H1 (cell line): Measurements from ENCODE around the gene SNTG2. TPM values are rescaled to one million over a fixed set of nuclear protein-coding genes. Genes with fewer than 3 reads are reported as not detected.

Experiments used
- CTCF ChIA-PET: fragments of 300-600 bp; sonication (Branson Sonifier 250); formaldehyde crosslinking; loops from one replicate; lab custom pipeline; 2021; ENCODE audit not compliant: partially characterized antibody; lab: Charles Lee
- POLR2A ChIA-PET: fragments of 300-600 bp; sonication (Branson Sonifier 250); formaldehyde crosslinking; loops from one replicate; lab custom pipeline; 2021; ENCODE audit warnings: inconsistent platforms; ENCODE audit not compliant: partially characterized antibody; lab: Charles Lee
- DNase-seq, 2 experiments: peaks; one replicate each; pipeline versions ENCODE4 v3.0.0 to v3.0.0-alpha.2; 2010 to 2022; ENCODE audit warnings: low spot score in 2 of 2, low read depth in 1 of 2, mixed read lengths in 1 of 2
- FAIRE-seq: peaks from 2 replicates; lab custom pipeline; 2011; peaks lifted over from hg19 to GRCh38; lab: Jason Lieb, UNC
- H2AFZ ChIP-seq: 2 replicates; pipeline ENCODE4 v1.8.1; 2012; ENCODE audit warnings: low read length, inconsistent platforms
- H2AK5ac ChIP-seq: 2 replicates; pipeline ENCODE4 v1.6.1; 2013; ENCODE audit warnings: low read depth, low read length
- H2BK120ac ChIP-seq: replicated peaks from 2 replicates; pipeline ENCODE3; 2013; ENCODE audit warnings: low read depth, low read length, inconsistent platforms
- H2BK12ac ChIP-seq: 2 replicates; pipeline ENCODE4 v1.6.1; 2013; ENCODE audit warnings: low read depth, low read length
- H2BK15ac ChIP-seq: 2 replicates; pipeline ENCODE4 v1.6.1; 2013; ENCODE audit warnings: low read length
- H2BK20ac ChIP-seq: 2 replicates; pipeline ENCODE4 v1.6.1; 2013; ENCODE audit warnings: low read length
- H2BK5ac ChIP-seq: 2 replicates; pipeline ENCODE4 v1.6.1; 2013; ENCODE audit warnings: low read depth, low read length
- H3K14ac ChIP-seq: 2 replicates; pipeline ENCODE4 v1.6.1; 2013; ENCODE audit warnings: inconsistent platforms; ENCODE audit not compliant: insufficient read length
- H3K18ac ChIP-seq: 2 replicates; pipeline ENCODE4 v1.6.1; 2013; ENCODE audit warnings: low read length; ENCODE audit errors: extremely low read depth
- H3K23ac ChIP-seq: 2 replicates; pipeline ENCODE4 v1.6.1; 2013; ENCODE audit warnings: inconsistent platforms; ENCODE audit not compliant: insufficient read length
- H3K23me2 ChIP-seq: 2 replicates; pipeline ENCODE4 v1.6.1; 2013; ENCODE audit warnings: low read depth, low read length
- H3K27ac ChIP-seq: 2 replicates; pipeline ENCODE4 v1.6.1; 2011; ENCODE audit warnings: low read depth, low read length, inconsistent platforms
- H3K27me3 ChIP-seq, 4 experiments: replicated peaks in 1 of 4; 1 replicate in 1 of 4; 2 replicates in 3 of 4; pipeline versions ENCODE4 v1.6.1 to v1.8.1; 2011 to 2013; ENCODE audit warnings: low read length in 3 of 4, mild to moderate bottlenecking in 3 of 4, inconsistent platforms in 2 of 4, mixed read lengths in 2 of 4, moderate library complexity in 1 of 4; ENCODE audit not compliant: control insufficient read depth in 3 of 4, insufficient read depth in 3 of 4; ENCODE audit errors: extremely low read depth in 1 of 4
- H3K36me3 ChIP-seq, 4 experiments: 2 replicates each; pipeline versions ENCODE4 v1.6.1 to v1.8.1; 2011 to 2013; ENCODE audit warnings: mild to moderate bottlenecking in 4 of 4, low read length in 3 of 4, moderate library complexity in 2 of 4, control low read depth in 1 of 4, inconsistent platforms in 1 of 4; ENCODE audit not compliant: insufficient read depth in 4 of 4, control insufficient read depth in 2 of 4
- H3K4ac ChIP-seq: replicated peaks from 2 replicates; pipeline ENCODE3; 2013; ENCODE audit warnings: low read length, low read depth, mixed read lengths, inconsistent platforms; ENCODE audit not compliant: insufficient read length
- H3K4me1 ChIP-seq, 4 experiments: replicated peaks in 1 of 4; 1 replicate in 1 of 4; 2 replicates in 3 of 4; pipeline versions ENCODE4 v1.6.1 to v1.8.1; 2011 to 2013; ENCODE audit warnings: low read length in 3 of 4, inconsistent platforms in 2 of 4, mixed read lengths in 1 of 4; ENCODE audit not compliant: insufficient read depth in 4 of 4, control insufficient read depth in 3 of 4
- H3K4me2 ChIP-seq, 2 experiments: 2 replicates each; pipeline versions ENCODE4 v1.6.1 to v1.8.1; 2011 to 2013; ENCODE audit warnings: low read depth in 2 of 2, low read length in 2 of 2, control low read depth in 1 of 2, inconsistent platforms in 1 of 2, mild to moderate bottlenecking in 1 of 2; ENCODE audit not compliant: insufficient read depth in 1 of 2
- H3K4me3 ChIP-seq, 4 experiments: fragments of 200-600, 300-600 bp in 1 of 4; sonication (generic), shearing (Covaris generic), sonication (Bioruptor Twin) in 1 of 4; 2 replicates each; pipeline versions ENCODE4 v1.5.1 to v1.8.1; 2011 to 2016; ENCODE audit warnings: low read length in 4 of 4, low read depth in 3 of 4, control low read depth in 2 of 4, inconsistent platforms in 2 of 4, mild to moderate bottlenecking in 2 of 4, mixed read lengths in 1 of 4, moderate library complexity in 1 of 4; ENCODE audit not compliant: insufficient read depth in 2 of 4; ENCODE audit errors: extremely low read depth in 1 of 4
- H3K56ac ChIP-seq: replicated peaks from 2 replicates; pipeline ENCODE3; 2013; ENCODE audit warnings: low read depth, mild to moderate bottlenecking, mixed read lengths, low read length, inconsistent platforms; ENCODE audit not compliant: insufficient read length
- H3K79me1 ChIP-seq: 2 replicates; pipeline ENCODE4 v1.6.1; 2013; ENCODE audit warnings: low read depth, low read length, control low read depth
- H3K79me2 ChIP-seq, 2 experiments: 2 replicates each; pipeline versions ENCODE4 v1.6.1 to v1.8.1; 2012 to 2013; ENCODE audit warnings: low read length in 2 of 2, mild to moderate bottlenecking in 2 of 2, inconsistent platforms in 1 of 2; ENCODE audit not compliant: insufficient read depth in 2 of 2, control insufficient read depth in 1 of 2
- H3K9ac ChIP-seq, 4 experiments: replicated peaks in 1 of 4; 1 replicate in 1 of 4; 2 replicates in 3 of 4; pipeline versions ENCODE4 v1.6.1 to v1.8.1; 2011 to 2013; ENCODE audit warnings: low read depth in 3 of 4, low read length in 3 of 4, control low read depth in 2 of 4, mild to moderate bottlenecking in 2 of 4, moderate library complexity in 2 of 4, inconsistent platforms in 1 of 4; ENCODE audit errors: extremely low read depth in 1 of 4
- H3K9me3 ChIP-seq, 2 experiments: 2 replicates each; pipeline versions ENCODE4 v1.6.1 to v1.8.1; 2012 to 2013; ENCODE audit warnings: mild to moderate bottlenecking in 2 of 2, moderate library complexity in 2 of 2, control low read depth in 1 of 2, inconsistent platforms in 1 of 2, low read depth in 1 of 2, low read length in 1 of 2, mixed read lengths in 1 of 2; ENCODE audit not compliant: insufficient read depth in 2 of 2
- H4K20me1 ChIP-seq, 2 experiments: replicated peaks in 1 of 2; 2 replicates each; pipeline versions ENCODE3 to v1.8.1; 2011 to 2013; ENCODE audit warnings: inconsistent platforms in 2 of 2, low read length in 2 of 2, mild to moderate bottlenecking in 1 of 2; ENCODE audit not compliant: insufficient read depth in 2 of 2, control insufficient read depth in 1 of 2
- H4K5ac ChIP-seq: 2 replicates; pipeline ENCODE4 v1.6.1; 2013; ENCODE audit warnings: low read length, low read depth, mixed read lengths, inconsistent platforms; ENCODE audit not compliant: insufficient read length
- H4K8ac ChIP-seq: 2 replicates; pipeline ENCODE4 v1.8.0; 2013; ENCODE audit warnings: mild to moderate bottlenecking, moderate library complexity, low read length, inconsistent platforms; ENCODE audit not compliant: insufficient read depth; ENCODE audit errors: extremely low read depth
- H4K91ac ChIP-seq: replicated peaks from 2 replicates; pipeline ENCODE3; 2013; ENCODE audit warnings: low read length, mixed read lengths, inconsistent platforms; ENCODE audit not compliant: insufficient read length
- PHF8 ChIP-seq: fragments of 200-600 bp; sonication (generic); conservative IDR thresholded peaks from 2 replicates; pipeline ENCODE4 v1.7.1; 2012; ENCODE audit warnings: low read depth, mild to moderate bottlenecking, inconsistent platforms, low read length, moderate library complexity
- SRF ChIP-seq: IDR thresholded peaks from 2 replicates; pipeline ENCODE4 v1.6.1; 2011; ENCODE audit warnings: mild to moderate bottlenecking, low read depth, low read length, moderate library complexity
- ZNF274 ChIP-seq: IDR thresholded peaks from 2 replicates; pipeline ENCODE4 v1.7.0; 2012; ENCODE audit warnings: low read length, borderline replicate concordance; ENCODE audit errors: extremely low read depth
- WGBS, 2 experiments: shearing (Covaris generic) in 1 of 2; methylation state at CpG; one replicate each; pipeline versions ENCODE4 v1.1.6 to v1.1.7; 2013 to 2015; ENCODE audit warnings: low lambda C conversion rate in 2 of 2, mixed read lengths in 2 of 2, inconsistent platforms in 1 of 2, low coverage in 1 of 2, missing lambda C conversion rate in 1 of 2; ENCODE audit not compliant: insufficient replicate concordance in 2 of 2, insufficient coverage in 1 of 2, insufficient read length in 1 of 2; ENCODE audit errors: extremely low coverage in 1 of 2, missing lambda C conversion rate in 1 of 2; 5-methylcytosine and 5-hydroxymethylcytosine counted together
- polyA plus RNA-seq, 7 experiments: library from polyadenylated mRNA; depleted of rRNA in 3 of 7; stranded (reverse) in 5 of 7; unstranded in 2 of 7; fragments of >200 nt in 5 of 7; fragments of 200-250 nt in 2 of 7; gene quantifications; 1 replicate in 5 of 7; 2 replicates in 1 of 7; 4 replicates in 1 of 7; pipeline versions ENCODE4 v1.2.1 to v1.2.3, GENCODE V29; 2011 to 2013; ENCODE audit warnings: missing spikeins in 2 of 7, mixed read lengths in 2 of 7
- total RNA-seq: library from RNA; stranded (reverse); fragmentation: NEBNext Ultra II Directional; extraction: Animal tissue kit (Norgen Biotek cat#: 25700); gene quantifications from 2 replicates; pipeline ENCODE4 v1.2.1, GENCODE V29; 2021

Gene SNTG2
- total and polyA plus RNA-seq, 2 of the 8 experiments (the other 6 are each of a cell fraction or from before 2014, with no cell fraction given): 6.6 to 18.1 TPM

DNA sequence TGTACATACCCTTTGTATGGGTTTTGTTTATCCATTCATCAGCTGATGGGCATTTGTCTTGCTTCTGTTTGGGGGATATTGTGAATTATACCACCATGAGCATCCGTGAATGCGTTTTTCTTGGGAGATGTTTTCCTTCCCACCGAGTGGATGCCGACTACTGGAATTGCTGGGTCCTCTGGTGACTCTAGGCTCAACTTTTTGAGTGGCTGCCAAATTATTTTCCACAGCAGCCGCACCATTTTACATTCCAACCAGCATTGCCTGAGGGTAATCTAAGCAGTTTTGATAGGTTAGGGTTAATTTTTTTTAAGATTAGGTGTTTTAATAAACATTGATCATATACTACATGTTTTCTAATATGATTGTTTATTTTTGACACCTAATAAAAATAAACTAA is 220.1 kb downstream of the SNTG2 start:
- Histone ChIP-seq H3K18ac (no peak overlapping the region), H4K20me1 (no peaks in the 10 kb centered on the region), H3K4ac (no peak overlapping the region), H2BK5ac (no peak overlapping the region)
- TF ChIP-seq ZNF274 (no peak), SRF (no peak), PHF8 (no peak)
- TF ChIP-seq, all 59 proteins: peak for 0
- DNase-seq (no peak), FAIRE-seq (no peak)
- no peak overlapping the region for H2BK120ac ChIP-seq
- H3K79me1 ChIP-seq: no peaks in the 10 kb centered on the region
- H3K27me3 ChIP-seq: no peaks in the 10 kb centered on the region
- H3K14ac ChIP-seq: no peak overlapping the region
- H4K5ac ChIP-seq: no peak overlapping the region
- no peak overlapping the region for H3K27ac ChIP-seq
- H2AFZ ChIP-seq: no peak overlapping the region
- no peak overlapping the region for H4K8ac ChIP-seq
- no peaks in the 10 kb centered on the region for H3K79me2 ChIP-seq
- H4K91ac ChIP-seq: no peak overlapping the region
- H3K9ac ChIP-seq: no peak overlapping the region
- H2BK15ac ChIP-seq: no peak overlapping the region
- no peak overlapping the region for H3K23ac ChIP-seq
- H3K9me3 ChIP-seq: peaks cover 54 to 55% of the 10 kb centered on the region in 2 experiments
- ChIA-PET CTCF (no interaction called here), POLR2A (no interaction called here)
- no peak overlapping the region for H2BK12ac ChIP-seq
- H2AK5ac ChIP-seq: no peak overlapping the region
- H3K23me2 ChIP-seq: no peaks in the 10 kb centered on the region
- no peak overlapping the region for H3K56ac ChIP-seq
- H3K4me1 ChIP-seq: no peaks in the 10 kb centered on the region
- WGBS, 2 experiments: 89% methylated on average over 5 of the region's 5 CpGs; no CpG with 5 or more reads in 1 of the 2 experiments
- no peak overlapping the region for H3K4me2 ChIP-seq
- H3K4me3 ChIP-seq: no peak overlapping the region
- no peak overlapping the region for H2BK20ac ChIP-seq
- peaks cover 5 to 60% (median 35%) of the 10 kb centered on the region in 4 experiments; a peak in 6 of 8 replicates for H3K36me3 ChIP-seq
